Epithelial cell of esophagus (primary cell): ENCODE data around the gene UBE2V1.

Experiments used
- DNase-seq: peaks from one replicate; pipeline ENCODE4 v3.0.0; 2010; ENCODE audit warnings: low read depth
- H3K4me3 ChIP-seq: 2 replicates; pipeline ENCODE4 v1.5.1; 2011; ENCODE audit warnings: mild to moderate bottlenecking, low read length, control low read depth
- TF ChIP-seq, protein P1 (sequence below): IDR thresholded peaks from 2 replicates; pipeline ENCODE4 v1.5.1; 2011; ENCODE audit warnings: low read depth, mild to moderate bottlenecking, low read length, control low read depth, inconsistent platforms; ENCODE audit not compliant: insufficient read depth; ENCODE audit errors: missing control alignments

UBE2V1 gene

DNA sequence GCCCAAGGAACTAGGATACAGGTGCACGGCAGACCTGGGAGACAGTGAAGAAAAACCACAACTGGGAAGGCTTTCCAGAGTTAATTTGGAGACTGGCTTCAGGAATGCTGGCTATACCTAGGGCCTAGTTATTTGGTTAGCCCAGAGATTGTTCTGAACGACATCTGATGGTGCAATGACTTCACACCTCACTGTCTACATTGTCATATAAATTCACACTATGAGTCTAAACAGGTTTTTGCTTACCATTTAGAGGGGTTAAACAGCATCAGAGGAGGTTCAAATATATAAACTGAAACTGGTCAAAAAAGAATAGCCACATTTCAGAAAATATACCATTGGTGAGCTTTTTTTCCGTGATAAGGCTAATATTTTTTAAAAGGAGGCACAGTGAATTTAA lies 16.7 kb downstream of the UBE2V1 start:
- TF ChIP-seq, protein P1, sequence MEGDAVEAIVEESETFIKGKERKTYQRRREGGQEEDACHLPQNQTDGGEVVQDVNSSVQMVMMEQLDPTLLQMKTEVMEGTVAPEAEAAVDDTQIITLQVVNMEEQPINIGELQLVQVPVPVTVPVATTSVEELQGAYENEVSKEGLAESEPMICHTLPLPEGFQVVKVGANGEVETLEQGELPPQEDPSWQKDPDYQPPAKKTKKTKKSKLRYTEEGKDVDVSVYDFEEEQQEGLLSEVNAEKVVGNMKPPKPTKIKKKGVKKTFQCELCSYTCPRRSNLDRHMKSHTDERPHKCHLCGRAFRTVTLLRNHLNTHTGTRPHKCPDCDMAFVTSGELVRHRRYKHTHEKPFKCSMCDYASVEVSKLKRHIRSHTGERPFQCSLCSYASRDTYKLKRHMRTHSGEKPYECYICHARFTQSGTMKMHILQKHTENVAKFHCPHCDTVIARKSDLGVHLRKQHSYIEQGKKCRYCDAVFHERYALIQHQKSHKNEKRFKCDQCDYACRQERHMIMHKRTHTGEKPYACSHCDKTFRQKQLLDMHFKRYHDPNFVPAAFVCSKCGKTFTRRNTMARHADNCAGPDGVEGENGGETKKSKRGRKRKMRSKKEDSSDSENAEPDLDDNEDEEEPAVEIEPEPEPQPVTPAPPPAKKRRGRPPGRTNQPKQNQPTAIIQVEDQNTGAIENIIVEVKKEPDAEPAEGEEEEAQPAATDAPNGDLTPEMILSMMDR: no peak
- no peak overlapping the region for H3K4me3 ChIP-seq
- no peak for DNase-seq

DNA sequence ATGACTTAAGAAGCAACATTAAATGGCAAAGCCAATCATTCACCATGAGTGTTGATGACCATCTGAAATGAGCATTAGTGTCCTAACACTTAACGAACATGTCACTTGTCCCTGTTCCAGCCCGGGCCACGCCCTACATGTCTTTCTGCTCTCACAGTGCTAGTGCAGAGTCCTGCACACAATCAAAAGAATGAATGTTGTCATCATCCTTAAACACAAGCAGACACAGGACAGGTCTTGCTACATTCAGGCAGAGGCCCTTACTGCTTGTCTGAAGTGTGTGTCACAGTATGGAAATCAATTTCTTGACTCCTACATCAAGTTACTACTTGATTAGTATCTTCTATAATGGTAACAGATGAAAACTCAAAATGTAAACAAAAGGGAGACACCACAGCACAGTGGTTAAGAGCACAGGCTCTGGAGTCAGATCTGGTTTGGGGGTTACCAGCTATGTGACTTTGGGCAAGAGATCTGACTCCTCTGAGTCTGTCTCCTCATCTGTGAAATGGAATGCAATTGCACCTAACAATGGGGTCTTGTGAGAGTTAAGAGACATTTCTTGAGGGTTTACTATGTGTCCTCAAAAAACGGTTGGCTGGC lies 17.4 kb downstream of the UBE2V1 start:
- DNase-seq: peak; percentile 86
- TF ChIP-seq, protein P1: no peak
- H3K4me3 ChIP-seq: no peak overlapping the region

DNA sequence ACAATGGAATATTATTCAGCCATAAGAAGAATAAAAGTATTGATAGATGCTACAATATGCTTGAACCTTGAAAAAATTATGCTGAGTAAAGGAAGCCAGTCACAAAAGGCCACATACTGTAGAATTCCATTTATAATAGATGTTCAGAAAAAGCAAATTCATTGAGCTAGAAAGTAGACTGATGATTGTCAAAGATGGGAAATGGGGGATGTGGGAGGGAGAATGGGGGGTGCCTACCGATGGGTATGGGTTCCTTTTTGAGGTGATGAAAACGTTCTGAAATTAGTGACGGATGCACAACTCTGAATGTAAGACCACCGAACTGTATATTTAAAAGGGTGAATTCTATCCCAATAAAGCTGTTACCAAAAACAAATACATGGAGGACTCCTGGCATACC lies 18.4 kb downstream of the UBE2V1 start:
- TF ChIP-seq, protein P1: no peak
- no peak overlapping the region for H3K4me3 ChIP-seq
- no peak for DNase-seq

DNA sequence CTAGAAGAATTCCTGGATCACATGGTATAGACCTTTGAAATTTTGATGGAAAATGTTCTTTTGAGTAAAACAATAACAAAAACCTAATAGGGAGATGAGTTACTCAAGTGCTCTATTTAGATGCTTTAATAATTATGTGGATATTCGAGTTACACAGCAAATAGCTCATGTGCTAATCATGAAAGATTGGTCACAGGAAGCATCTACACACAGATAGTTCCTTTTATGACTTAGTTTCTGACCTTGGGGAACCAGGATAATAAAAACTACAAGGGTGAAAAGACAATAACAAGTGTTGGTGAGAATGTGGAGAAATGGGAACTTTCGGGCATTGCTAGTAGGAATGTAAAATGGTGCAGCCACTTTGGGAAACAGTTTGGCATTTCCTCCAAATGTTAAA lies 19.7 kb downstream of the UBE2V1 start:
- H3K4me3 ChIP-seq: no peak overlapping the region
- TF ChIP-seq, protein P1: no peak
- DNase-seq: peak; percentile 51

DNA sequence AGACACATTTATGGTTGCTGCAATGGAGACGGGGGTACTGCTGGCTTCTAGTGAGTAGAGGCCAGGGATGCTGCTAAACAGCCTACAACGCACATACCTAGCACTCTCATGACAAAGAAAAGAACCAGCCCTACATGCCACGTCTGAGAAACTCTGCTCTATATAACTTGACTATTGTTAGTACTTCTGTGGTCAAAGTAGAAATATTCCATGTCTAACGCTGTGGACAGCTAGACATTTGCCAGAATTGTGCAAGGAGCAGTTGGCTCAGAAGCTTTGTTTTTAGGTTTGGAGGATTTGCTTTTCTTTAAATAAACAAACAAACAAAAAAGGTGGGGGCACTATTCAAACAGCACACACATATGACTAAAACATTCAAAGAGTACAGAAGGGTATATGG lies 20.5 kb downstream of the UBE2V1 start:
- H3K4me3 ChIP-seq: no peak overlapping the region
- TF ChIP-seq, protein P1: no peak
- DNase-seq: no peak

DNA sequence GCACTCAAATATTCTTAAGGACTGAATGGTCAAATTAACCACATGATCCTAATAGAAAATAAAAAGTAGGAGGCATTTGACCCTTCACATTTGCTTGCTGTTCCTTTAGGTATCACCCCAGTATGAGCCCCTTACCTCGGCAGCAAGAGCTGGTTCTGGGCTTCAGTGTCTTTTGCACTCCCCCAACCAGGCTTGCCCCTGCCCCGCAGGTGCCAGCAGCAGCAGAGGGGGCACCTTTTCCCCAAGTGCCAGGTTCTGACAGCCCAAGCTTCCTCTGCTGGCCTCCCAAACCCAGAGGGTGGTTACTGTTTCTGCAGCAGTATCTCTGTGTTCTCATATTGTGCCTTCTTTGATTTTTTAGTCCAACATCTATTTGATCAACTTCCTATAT lies 23.2 kb downstream of the UBE2V1 start:
- no peak for DNase-seq
- TF ChIP-seq, protein P1: no peak

DNA sequence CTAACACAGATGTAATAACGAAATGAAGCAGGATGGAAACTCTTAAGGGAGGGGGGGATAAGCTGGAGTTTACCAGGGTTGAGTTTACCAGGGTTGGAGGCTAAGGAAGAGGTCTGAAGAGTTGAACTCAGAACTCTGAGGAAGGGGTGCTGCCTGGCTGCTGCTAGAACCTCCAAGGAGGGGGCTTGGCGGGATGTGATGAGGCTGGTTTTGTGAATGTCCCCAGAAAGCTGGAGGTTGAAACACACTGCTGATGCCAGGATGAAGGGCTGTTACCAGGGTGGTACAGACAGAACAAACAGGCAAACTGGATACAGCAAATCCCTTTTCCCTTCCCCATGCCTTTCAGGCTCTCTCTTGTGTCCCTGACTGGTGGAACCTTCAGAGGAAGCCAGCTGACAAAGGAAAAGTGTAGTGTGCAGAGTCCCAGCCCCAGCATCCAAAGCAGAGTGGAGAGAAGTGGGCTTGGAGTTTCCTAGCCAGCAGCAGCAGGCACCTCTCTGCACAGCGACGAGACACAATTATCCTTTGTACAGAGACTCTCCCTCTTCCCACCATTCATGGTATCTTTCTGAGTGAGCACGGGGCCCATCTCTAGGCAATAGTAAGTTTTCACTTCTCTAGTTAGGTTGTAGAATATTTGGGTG lies 23.7 kb downstream of the UBE2V1 start:
- TF ChIP-seq, protein P1: no peak
- H3K4me3 ChIP-seq: no peak overlapping the region
- DNase-seq: no peak

More for the DNA sequence above, 23.2 kb downstream of the UBE2V1 start:
- H3K4me3 ChIP-seq: no peak overlapping the region
